ENCODE measurements around the gene NTM. TPM values are rescaled to one million over a fixed set of nuclear protein-coding genes. Genes with fewer than 3 reads are reported as not detected.

Gene NTM
- polyA plus RNA-seq, 1 donor (not counting 4 experiments of a cell fraction or from before 2014, with no cell fraction given) = 47.9 TPM

GRCh38 chr11:132100583-132100982, 730.2 kb downstream of the NTM start:
- H3K27ac ChIP-seq (ENCODE audit: control insufficient read depth, insufficient read depth, low read length) = no peak overlapping the region
- FAIRE-seq (no peak), DNase-seq (ENCODE audit: low read depth, low spot score) (no peak)

GRCh38 chr11:132101881-132102280, 731.5 kb downstream of the NTM start:
- no peak overlapping the region for H3K4me3 ChIP-seq (ENCODE audit: control insufficient read depth in 2 of 3, extremely low read depth in 1 of 3, insufficient read depth in 2 of 3, low read depth in 1 of 3, low read length in 3 of 3)
- FAIRE-seq = no peak
- no peak overlapping the region for H3K27ac ChIP-seq (ENCODE audit: control insufficient read depth, insufficient read depth, low read length)
- H3K36me3 ChIP-seq (ENCODE audit: control insufficient read depth in 2 of 2, extremely low read depth in 1 of 2, insufficient read depth in 2 of 2, low read length in 2 of 2) = no peaks in the 10 kb centered on the region
- H3K9me3 ChIP-seq (ENCODE audit: control insufficient read depth, low read depth, low read length) = no peaks in the 10 kb centered on the region
- no peak overlapping the region for H3K4me2 ChIP-seq (ENCODE audit: control insufficient read depth, extremely low read depth, insufficient read depth, low read depth, low read length)
- DNase-seq (ENCODE audit: low read depth, low spot score) = no peak
- H3K27me3 ChIP-seq (ENCODE audit: control insufficient read depth, extremely low read depth, insufficient read depth, low read length) = no peaks in the 10 kb centered on the region
- dilution Hi-C loops (cut with MboI; ENCODE audit: extremely low pct_ligation_motif_present, low sequenced_read_pairs) = no loop called here
- no peaks in the 10 kb centered on the region for H3K9me1 ChIP-seq (ENCODE audit: control insufficient read depth, extremely low read depth, insufficient read depth, low read length)
- no peak for TF ChIP-seq EZH2 (IDR thresholded peaks at IDR 0.05; ENCODE audit: low read length)
- TF ChIP-seq CTCF (optimal IDR thresholded peaks at IDR 0.05 in 1 of 3, IDR thresholded peaks at IDR 0.05 in 1 of 3, conservative IDR thresholded peaks at IDR 0.05 in 1 of 3; ENCODE audit: extremely low read depth in 1 of 3, insufficient read depth in 2 of 3, low read length in 3 of 3) = no peak
- H3K9ac ChIP-seq (ENCODE audit: control insufficient read depth, extremely low read depth, insufficient read depth, low read length) = no peak overlapping the region
- H2AFZ ChIP-seq (ENCODE audit: control insufficient read depth, low read length) = no peak overlapping the region
- no peaks in the 10 kb centered on the region for H4K20me1 ChIP-seq (ENCODE audit: control insufficient read depth, extremely low read depth, insufficient read depth, low read length)
- H3K4me1 ChIP-seq (ENCODE audit: control insufficient read depth, extremely low read depth, insufficient read depth, low read length) = peaks cover 3% of the 10 kb centered on the region
- H3K79me2 ChIP-seq (ENCODE audit: control insufficient read depth, insufficient read depth, low read length) = no peaks in the 10 kb centered on the region

More at GRCh38 chr11:132100583-132100982, 730.2 kb downstream of the NTM start:
- TF ChIP-seq CTCF (optimal IDR thresholded peaks at IDR 0.05 in 1 of 3, IDR thresholded peaks at IDR 0.05 in 1 of 3, conservative IDR thresholded peaks at IDR 0.05 in 1 of 3; ENCODE audit: extremely low read depth in 1 of 3, insufficient read depth in 2 of 3, low read length in 3 of 3) (no peak), EZH2 (IDR thresholded peaks at IDR 0.05; ENCODE audit: low read length) (no peak)
- dilution Hi-C loops (cut with MboI; ENCODE audit: extremely low pct_ligation_motif_present, low sequenced_read_pairs) = no loop called here
- Histone ChIP-seq H3K4me2 (ENCODE audit: control insufficient read depth, extremely low read depth, insufficient read depth, low read depth, low read length) (no peak overlapping the region), H3K27me3 (ENCODE audit: control insufficient read depth, extremely low read depth, insufficient read depth, low read length) (no peaks in the 10 kb centered on the region), H3K9me1 (ENCODE audit: control insufficient read depth, extremely low read depth, insufficient read depth, low read length) (no peaks in the 10 kb centered on the region), H3K4me3 (ENCODE audit: control insufficient read depth in 2 of 3, extremely low read depth in 1 of 3, insufficient read depth in 2 of 3, low read depth in 1 of 3, low read length in 3 of 3) (no peak overlapping the region), H3K36me3 (ENCODE audit: control insufficient read depth in 2 of 2, extremely low read depth in 1 of 2, insufficient read depth in 2 of 2, low read length in 2 of 2) (no peaks in the 10 kb centered on the region), H3K4me1 (ENCODE audit: control insufficient read depth, extremely low read depth, insufficient read depth, low read length) (no peaks in the 10 kb centered on the region), H4K20me1 (ENCODE audit: control insufficient read depth, extremely low read depth, insufficient read depth, low read length) (no peaks in the 10 kb centered on the region), H2AFZ (ENCODE audit: control insufficient read depth, low read length) (no peak overlapping the region), H3K9ac (ENCODE audit: control insufficient read depth, extremely low read depth, insufficient read depth, low read length) (no peak overlapping the region), H3K79me2 (ENCODE audit: control insufficient read depth, insufficient read depth, low read length) (no peaks in the 10 kb centered on the region), H3K9me3 (ENCODE audit: control insufficient read depth, low read depth, low read length) (no peaks in the 10 kb centered on the region)
